Measurements from ENCODE around the gene ACAA1. TPM values are rescaled to one million over a fixed set of nuclear protein-coding genes. Genes with fewer than 3 reads are reported as not detected.

Gene ACAA1
- total RNA-seq, 1 donor from 2014 or later: 62.0 TPM

DNA sequence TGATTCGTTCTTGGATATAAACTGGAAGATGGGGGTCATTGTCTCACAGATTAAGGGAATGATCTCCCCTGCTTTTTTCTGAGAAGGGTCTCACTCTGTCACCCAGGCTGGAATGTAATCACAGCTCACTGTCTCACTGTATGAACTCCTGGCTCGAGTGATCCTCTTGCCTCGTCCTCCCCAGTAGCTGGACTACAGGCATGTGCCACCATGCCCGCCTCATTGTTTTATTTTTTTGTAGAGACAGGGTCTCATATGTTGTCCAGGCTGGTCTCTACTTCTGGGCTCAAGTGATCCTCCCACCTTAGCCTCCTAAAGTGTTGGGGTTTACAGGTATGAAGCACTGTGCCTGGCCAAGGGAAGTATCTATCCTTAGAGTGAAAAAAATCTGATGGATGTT lies 33.8 kb upstream of the ACAA1 start:
- Mint-ChIP-seq H3K27ac (ENCODE audit: unreplicated experiment) (peak overlapping the region; percentile 99), H3K4me3 (ENCODE audit: unreplicated experiment) (no peak overlapping the region), H3K4me1 (ENCODE audit: unreplicated experiment) (peaks cover 79% of the 10 kb centered on the region), H3K36me3 (ENCODE audit: unreplicated experiment) (no peaks in the 10 kb centered on the region), H3K9me3 (ENCODE audit: unreplicated experiment) (no peaks in the 10 kb centered on the region), H3K27me3 (ENCODE audit: unreplicated experiment) (no peaks in the 10 kb centered on the region)
- no peak for DNase-seq (ENCODE audit: extremely low spot score, unreplicated experiment)
- TF ChIP-seq, protein P1, sequence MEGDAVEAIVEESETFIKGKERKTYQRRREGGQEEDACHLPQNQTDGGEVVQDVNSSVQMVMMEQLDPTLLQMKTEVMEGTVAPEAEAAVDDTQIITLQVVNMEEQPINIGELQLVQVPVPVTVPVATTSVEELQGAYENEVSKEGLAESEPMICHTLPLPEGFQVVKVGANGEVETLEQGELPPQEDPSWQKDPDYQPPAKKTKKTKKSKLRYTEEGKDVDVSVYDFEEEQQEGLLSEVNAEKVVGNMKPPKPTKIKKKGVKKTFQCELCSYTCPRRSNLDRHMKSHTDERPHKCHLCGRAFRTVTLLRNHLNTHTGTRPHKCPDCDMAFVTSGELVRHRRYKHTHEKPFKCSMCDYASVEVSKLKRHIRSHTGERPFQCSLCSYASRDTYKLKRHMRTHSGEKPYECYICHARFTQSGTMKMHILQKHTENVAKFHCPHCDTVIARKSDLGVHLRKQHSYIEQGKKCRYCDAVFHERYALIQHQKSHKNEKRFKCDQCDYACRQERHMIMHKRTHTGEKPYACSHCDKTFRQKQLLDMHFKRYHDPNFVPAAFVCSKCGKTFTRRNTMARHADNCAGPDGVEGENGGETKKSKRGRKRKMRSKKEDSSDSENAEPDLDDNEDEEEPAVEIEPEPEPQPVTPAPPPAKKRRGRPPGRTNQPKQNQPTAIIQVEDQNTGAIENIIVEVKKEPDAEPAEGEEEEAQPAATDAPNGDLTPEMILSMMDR (IDR thresholded peaks at IDR 0.05): no peak

DNA sequence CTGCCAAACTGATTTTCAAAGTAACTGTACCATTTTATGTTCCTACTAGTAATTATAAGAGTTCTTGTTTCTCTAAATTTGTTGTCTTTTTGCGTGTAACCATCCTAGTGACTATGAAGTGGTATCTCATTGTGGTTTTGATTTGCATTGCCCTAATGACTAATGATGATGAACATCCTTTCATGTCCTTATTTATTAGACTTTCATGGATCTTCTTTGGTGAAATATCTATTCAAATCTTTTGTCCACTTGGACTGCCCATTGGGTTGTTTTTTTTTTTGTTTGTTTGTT lies 32.0 kb upstream of the ACAA1 start:
- Mint-ChIP-seq H3K27me3 (ENCODE audit: unreplicated experiment) (no peaks in the 10 kb centered on the region), H3K36me3 (ENCODE audit: unreplicated experiment) (no peaks in the 10 kb centered on the region), H3K4me3 (ENCODE audit: unreplicated experiment) (peak overlapping the region; percentile 45), H3K4me1 (ENCODE audit: unreplicated experiment) (peaks cover 71% of the 10 kb centered on the region), H3K9me3 (ENCODE audit: unreplicated experiment) (no peaks in the 10 kb centered on the region), H3K27ac (ENCODE audit: unreplicated experiment) (peak overlapping the region; percentile 99)
- no peak for DNase-seq (ENCODE audit: extremely low spot score, unreplicated experiment)
- TF ChIP-seq, protein P1 (IDR thresholded peaks at IDR 0.05): no peak

DNA sequence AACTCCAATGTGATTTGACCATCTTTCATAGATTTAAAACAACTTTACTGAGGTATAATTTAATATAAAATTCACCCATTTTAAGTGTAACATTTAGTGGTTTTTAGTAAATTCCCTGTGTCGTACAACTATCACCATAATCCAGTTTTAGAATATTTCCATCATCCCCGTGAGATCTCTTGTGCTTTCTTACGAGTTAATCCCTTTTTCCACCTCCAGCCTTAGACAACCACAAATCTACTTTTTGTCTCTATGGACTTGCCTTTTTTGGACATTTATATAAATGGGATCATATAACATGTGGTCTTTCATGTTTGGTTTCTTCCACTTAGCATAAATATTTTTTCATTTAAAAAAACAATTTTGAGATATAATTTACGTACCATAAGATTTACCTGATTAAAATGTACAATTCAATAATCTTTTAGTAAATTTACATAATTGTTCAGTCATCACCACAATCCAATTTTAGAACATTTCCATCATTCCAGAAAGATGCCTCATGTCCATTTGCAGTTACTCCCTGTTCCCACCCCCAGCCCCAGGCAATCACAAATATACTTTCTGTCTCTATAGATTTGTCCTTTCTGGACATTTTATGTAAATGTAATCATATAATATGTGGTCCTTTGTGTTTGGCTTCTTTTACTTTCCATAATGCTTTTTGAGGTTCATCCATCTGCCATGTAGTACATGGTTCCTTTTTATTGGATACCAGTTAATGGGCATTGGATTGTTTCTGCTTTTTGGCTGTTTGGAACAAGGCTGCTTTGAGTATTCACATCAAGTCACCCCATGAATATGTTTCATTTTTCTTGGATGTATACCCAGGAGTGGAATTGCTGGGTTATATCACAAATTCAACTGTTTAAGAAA lies 31.5 kb upstream of the ACAA1 start:
- Mint-ChIP-seq H3K4me1 (ENCODE audit: unreplicated experiment) (peaks cover 66% of the 10 kb centered on the region), H3K9me3 (ENCODE audit: unreplicated experiment) (no peaks in the 10 kb centered on the region), H3K36me3 (ENCODE audit: unreplicated experiment) (no peaks in the 10 kb centered on the region), H3K4me3 (ENCODE audit: unreplicated experiment) (peak overlapping the region; percentile 45), H3K27me3 (ENCODE audit: unreplicated experiment) (no peaks in the 10 kb centered on the region), H3K27ac (ENCODE audit: unreplicated experiment) (peak overlapping the region; percentile 99)
- DNase-seq (ENCODE audit: extremely low spot score, unreplicated experiment): no peak
- TF ChIP-seq, protein P1 (IDR thresholded peaks at IDR 0.05): no peak

DNA sequence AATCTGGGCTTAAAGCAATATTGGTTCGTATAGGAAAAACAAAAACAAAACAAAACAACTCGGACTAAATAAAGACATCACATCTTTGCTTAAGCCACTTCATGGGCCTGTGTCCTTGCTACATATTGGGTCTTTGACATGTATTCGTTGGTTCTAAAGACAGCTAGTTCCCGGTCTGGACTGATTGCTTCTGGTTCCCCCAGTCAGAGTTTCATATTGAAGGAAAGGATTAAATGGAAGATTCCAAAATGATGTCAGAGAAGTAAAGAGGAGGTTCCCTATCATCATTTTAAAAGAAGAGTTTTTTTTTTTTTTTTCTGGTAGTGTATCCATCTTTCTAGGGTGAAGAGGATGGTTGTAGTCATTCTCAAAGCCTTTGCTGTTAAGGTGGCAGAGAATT lies 30.7 kb upstream of the ACAA1 start:
- Mint-ChIP-seq H3K27ac (ENCODE audit: unreplicated experiment) (peak overlapping the region; percentile 99), H3K4me3 (ENCODE audit: unreplicated experiment) (peak overlapping the region; percentile 45)

DNA sequence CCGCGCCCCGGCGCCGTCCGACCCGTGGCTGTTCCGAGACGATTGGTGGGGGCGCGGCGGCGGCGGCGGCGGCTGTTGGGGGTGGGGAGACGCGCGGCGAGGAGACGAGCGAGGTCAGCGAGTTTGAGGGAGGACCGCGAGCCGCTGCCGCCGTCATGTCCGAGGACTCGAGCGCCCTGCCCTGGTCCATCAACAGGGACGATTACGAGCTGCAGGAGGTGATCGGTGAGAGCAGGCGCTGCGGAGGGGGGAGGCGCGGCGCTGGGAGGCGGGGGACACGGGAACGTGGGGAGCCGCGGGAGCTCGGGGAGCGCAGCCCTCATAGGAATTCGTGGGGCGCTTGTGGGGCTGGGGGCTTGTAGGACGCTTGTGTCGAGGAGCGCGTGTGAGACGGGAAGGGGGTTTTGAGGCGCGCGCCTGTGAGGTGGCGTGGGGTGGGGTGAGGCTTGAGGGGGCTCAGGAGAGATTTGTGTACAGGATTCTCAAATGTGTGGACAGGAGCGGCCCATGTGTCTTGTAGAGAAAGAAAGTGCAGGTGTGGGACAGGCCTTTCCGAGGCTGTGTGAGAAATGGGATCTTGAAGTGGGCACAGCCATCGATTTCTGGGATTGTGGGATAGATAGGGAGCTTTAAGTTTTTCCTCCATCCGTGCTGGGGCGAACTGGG lies 28.9 kb upstream of the ACAA1 start:
- Mint-ChIP-seq H3K9me3 (ENCODE audit: unreplicated experiment) (no peaks in the 10 kb centered on the region), H3K4me1 (ENCODE audit: unreplicated experiment) (peaks cover 50% of the 10 kb centered on the region), H3K27me3 (ENCODE audit: unreplicated experiment) (no peaks in the 10 kb centered on the region), H3K36me3 (ENCODE audit: unreplicated experiment) (no peaks in the 10 kb centered on the region), H3K4me3 (ENCODE audit: unreplicated experiment) (peak overlapping the region; percentile 84), H3K27ac (ENCODE audit: unreplicated experiment) (peak overlapping the region; percentile 99)
- TF ChIP-seq, protein P1 (IDR thresholded peaks at IDR 0.05): no peak
- DNase-seq (ENCODE audit: extremely low spot score, unreplicated experiment): no peak

More for the DNA sequence above, 30.7 kb upstream of the ACAA1 start:
- DNase-seq (ENCODE audit: extremely low spot score, unreplicated experiment): no peak
- Mint-ChIP-seq H3K4me1 (ENCODE audit: unreplicated experiment) (peaks cover 66% of the 10 kb centered on the region), H3K36me3 (ENCODE audit: unreplicated experiment) (no peaks in the 10 kb centered on the region), H3K27me3 (ENCODE audit: unreplicated experiment) (no peaks in the 10 kb centered on the region), H3K9me3 (ENCODE audit: unreplicated experiment) (no peaks in the 10 kb centered on the region)
- TF ChIP-seq, protein P1 (IDR thresholded peaks at IDR 0.05): no peak

Data from osteocyte (in vitro differentiated cells).